Right atrium auricular region (tissue), 2 donors: ENCODE results near the gene RBMXL3. TPM values are rescaled to one million over a fixed set of nuclear protein-coding genes. Genes with fewer than 3 reads are reported as not detected.

ENCODE experiments used
- DNase-seq: peaks from one replicate; pipeline ENCODE4 v3.0.0-alpha.2; 2019; ENCODE audit warnings: low spot score
- H3K27ac ChIP-seq, 2 donors: fragments of 200-600 bp; sonication (generic); 1 replicate in 1 of 2; 2 replicates in 1 of 2; pipeline ENCODE4 v1.5.1; 2016 to 2019
- H3K27me3 ChIP-seq, 2 donors: fragments of 200-600 bp; sonication (generic); one replicate each; pipeline versions ENCODE4 v1.5.1 to v1.6.0; 2017 to 2019
- H3K36me3 ChIP-seq: fragments of 200-600 bp; sonication (generic); one replicate; pipeline ENCODE4 v1.5.1; 2016
- H3K4me1 ChIP-seq, 2 donors: fragments of 200-600 bp; sonication (generic); one replicate each; pipeline versions ENCODE4 v1.5.1 to v1.6.0; 2017 to 2019
- H3K4me3 ChIP-seq, 2 donors: fragments of 200-600 bp; sonication (generic); 1 replicate in 1 of 2; 2 replicates in 1 of 2; pipeline ENCODE4 v1.5.1; 2017 to 2019; ENCODE audit warnings: mild to moderate bottlenecking in 1 of 2, moderate library complexity in 1 of 2
- H3K9me3 ChIP-seq, 2 donors: fragments of 200-600 bp; sonication (generic); one replicate each; pipeline ENCODE4 v1.5.1; 2019
- CTCF ChIP-seq, 2 donors: fragments of 200-600 bp; sonication (generic); IDR thresholded peaks; one replicate each; pipeline ENCODE4 v1.5.1; 2019; ENCODE audit warnings: antibody characterized with exemption in 2 of 2
- total RNA-seq, 2 donors: library from RNA; depleted of rRNA; stranded (reverse); fragments of >200 nt; gene quantifications; one replicate each; pipeline ENCODE4 v1.1.0, GENCODE V29; 2016

The RBMXL3 gene
- total RNA-seq, 2 donors from 2014 or later = not detected

- H3K9me3 ChIP-seq = no peaks in the 10 kb centered on the region
- TF ChIP-seq CTCF (IDR thresholded peaks at IDR 0.05) = no peak
- no peak for DNase-seq
- H3K4me1 ChIP-seq = no peaks in the 10 kb centered on the region
- H3K4me3 ChIP-seq = no peak overlapping the region
- H3K36me3 ChIP-seq = no peaks in the 10 kb centered on the region
- H3K27me3 ChIP-seq = no peaks in the 10 kb centered on the region
- H3K27ac ChIP-seq = no peak overlapping the region
Observed at GRCh38 chrX:115178473-115178872, 10.7 kb upstream of the RBMXL3 start.

GRCh38 chrX:115183980-115184379 lies 5.2 kb upstream of the RBMXL3 start:
- H3K9me3 ChIP-seq = no peaks in the 10 kb centered on the region
- H3K4me1 ChIP-seq = no peaks in the 10 kb centered on the region
- no peak for TF ChIP-seq CTCF (IDR thresholded peaks at IDR 0.05)
- no peaks in the 10 kb centered on the region for H3K27me3 ChIP-seq
- no peaks in the 10 kb centered on the region for H3K36me3 ChIP-seq
- H3K27ac ChIP-seq = no peak overlapping the region
- no peak overlapping the region for H3K4me3 ChIP-seq
- DNase-seq = no peak

- no peak for TF ChIP-seq CTCF (IDR thresholded peaks at IDR 0.05)
- Histone ChIP-seq H3K27ac (no peak overlapping the region), H3K4me3 (no peak overlapping the region), H3K36me3 (no peaks in the 10 kb centered on the region), H3K4me1 (no peaks in the 10 kb centered on the region), H3K27me3 (no peaks in the 10 kb centered on the region), H3K9me3 (no peaks in the 10 kb centered on the region)
- no peak for DNase-seq
Observed at GRCh38 chrX:115189646-115190635, 731 bp downstream of the RBMXL3 start.

- no peak for TF ChIP-seq CTCF (IDR thresholded peaks at IDR 0.05)
- Histone ChIP-seq H3K4me1 (no peaks in the 10 kb centered on the region), H3K36me3 (no peaks in the 10 kb centered on the region), H3K27me3 (no peaks in the 10 kb centered on the region), H3K4me3 (no peak overlapping the region), H3K9me3 (no peaks in the 10 kb centered on the region), H3K27ac (no peak overlapping the region)
- no peak for DNase-seq
Observed at GRCh38 chrX:115190636-115191489, 1.7 kb downstream of the RBMXL3 start.

GRCh38 chrX:115191490-115192243 lies 2.5 kb downstream of the RBMXL3 start:
- Histone ChIP-seq H3K4me3 (no peak overlapping the region), H3K4me1 (no peaks in the 10 kb centered on the region), H3K27me3 (no peaks in the 10 kb centered on the region), H3K9me3 (no peaks in the 10 kb centered on the region), H3K36me3 (no peaks in the 10 kb centered on the region), H3K27ac (no peak overlapping the region)
- no peak for TF ChIP-seq CTCF (IDR thresholded peaks at IDR 0.05)
- no peak for DNase-seq
